HG03025 (cell line): ENCODE results near the gene MAML2.

Source experiments
- ATAC-seq: cut with Tn5 transposase; IDR thresholded peaks from one replicate; pipeline ENCODE4 v1.9.1; 2021; ENCODE audit warnings: mild to moderate bottlenecking, moderate library complexity; ENCODE audit not compliant: unreplicated experiment, low FRiP score

MAML2 gene

DNA sequence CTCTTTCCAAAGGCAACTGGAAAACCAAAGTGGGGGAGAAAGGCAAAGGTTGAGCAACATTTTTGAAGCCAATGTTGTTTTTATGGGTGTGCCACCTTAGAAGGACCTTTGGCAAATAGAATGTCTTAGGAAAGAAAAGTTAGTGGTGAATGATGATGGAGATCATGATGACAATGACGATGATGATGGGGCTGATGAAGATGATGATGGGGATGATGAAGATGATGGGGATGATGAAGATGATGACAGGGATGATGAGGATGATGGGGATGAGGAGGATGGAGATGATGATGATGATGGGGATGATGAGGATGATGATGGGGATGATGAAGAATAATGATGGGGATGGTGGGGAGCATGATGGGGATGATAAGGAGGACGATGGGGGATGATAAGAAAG lies 340.7 kb downstream of the MAML2 start:
- ATAC-seq: no peak

DNA sequence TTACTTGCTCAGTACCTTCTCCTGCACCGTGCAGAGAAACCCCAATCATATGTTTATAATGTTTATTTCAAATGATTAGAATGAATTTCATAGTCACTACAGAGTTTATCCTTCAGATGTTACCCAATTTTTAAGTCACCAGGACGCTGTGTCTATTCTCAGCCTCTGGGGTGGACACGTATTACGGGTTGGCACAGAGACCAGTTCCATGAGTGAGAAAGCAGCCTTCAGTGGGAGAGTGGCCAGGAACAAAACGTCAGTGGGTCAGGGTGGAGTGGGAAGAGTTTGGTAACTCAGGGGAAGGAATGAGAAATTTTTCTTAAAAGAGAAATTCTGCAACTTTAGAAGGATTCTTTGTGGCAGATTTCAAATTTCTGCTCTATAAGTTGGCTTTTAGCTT lies 342.0 kb downstream of the MAML2 start:
- ATAC-seq: no peak

DNA sequence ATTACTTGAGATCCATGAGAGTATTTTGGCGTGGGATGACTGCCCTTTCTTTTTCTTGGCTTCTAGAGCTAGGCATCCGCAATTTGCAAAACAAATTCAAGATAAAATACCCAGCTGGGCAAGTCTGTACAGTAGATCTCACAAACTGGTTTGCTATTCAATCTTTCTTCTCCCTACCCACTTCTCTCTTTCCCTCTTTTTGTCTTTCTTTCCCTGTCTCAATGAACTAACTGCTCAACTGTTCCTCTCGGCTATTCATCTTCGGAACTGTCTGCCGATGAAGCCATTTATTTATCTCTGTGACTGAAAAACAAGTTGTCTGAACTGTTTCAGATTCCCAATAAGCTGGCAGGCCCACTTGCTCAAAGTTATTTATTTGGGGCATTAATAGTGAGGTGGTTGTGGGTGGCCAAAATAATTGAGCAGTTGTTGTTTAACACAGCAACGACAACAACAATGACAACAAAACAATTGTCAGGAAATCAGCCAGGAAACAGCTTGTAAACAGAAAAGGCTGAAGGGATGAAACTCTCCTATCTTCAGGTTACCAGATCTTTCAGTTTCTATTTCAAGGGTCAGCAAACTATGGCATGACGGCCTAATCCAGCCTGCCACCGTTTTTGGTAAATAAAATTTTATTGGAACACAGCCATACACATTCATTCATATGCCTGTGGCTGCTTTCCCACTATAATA lies 343.1 kb downstream of the MAML2 start:
- ATAC-seq: no peak

DNA sequence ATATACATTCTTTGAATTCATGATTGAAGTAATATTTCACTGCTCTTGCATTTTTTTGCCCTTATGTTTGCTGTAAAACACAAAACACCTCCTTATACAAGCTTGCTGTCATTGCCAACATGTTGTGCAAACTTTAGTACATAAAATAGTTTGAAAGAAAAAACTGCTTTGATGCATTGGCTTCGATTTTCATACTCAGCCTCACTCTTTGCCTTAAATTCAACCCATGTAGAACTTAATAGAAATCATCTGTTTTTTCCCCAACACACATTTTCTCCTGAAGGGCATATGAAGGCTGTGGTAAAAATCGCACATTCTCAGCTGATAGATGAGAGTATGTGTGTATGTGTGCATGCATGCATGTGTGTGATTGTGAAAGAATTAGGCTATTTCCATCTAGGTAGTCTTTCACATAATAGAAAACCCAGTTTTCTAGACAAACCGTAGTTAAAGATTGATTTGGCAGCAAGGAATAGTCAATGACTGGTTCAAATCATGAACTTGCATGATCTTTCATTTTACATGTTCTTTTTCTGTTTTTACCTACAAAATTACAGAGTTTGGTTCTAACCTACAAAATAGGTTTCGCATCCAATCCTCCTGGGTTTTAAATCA lies 346.3 kb downstream of the MAML2 start:
- ATAC-seq: no peak

DNA sequence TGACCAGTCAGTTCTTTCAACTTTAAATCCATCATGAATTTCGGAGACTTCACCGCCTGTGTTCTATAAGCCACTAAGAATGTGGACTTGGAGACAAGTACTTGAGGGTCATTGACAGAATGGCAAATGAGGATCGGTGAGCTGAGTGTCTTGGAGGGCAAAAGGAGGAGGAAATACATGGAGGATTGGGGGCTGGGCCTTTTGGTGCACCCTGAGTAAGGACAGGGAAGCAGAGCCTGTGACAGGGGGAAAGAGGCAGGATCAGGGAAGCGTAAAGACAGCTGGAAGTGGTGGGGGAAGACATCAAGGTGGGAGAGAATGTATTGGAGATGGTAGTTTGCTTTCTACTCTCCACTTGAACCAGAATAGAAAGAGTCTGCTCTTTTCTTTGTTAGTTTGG lies 348.7 kb downstream of the MAML2 start:
- no peak for ATAC-seq

DNA sequence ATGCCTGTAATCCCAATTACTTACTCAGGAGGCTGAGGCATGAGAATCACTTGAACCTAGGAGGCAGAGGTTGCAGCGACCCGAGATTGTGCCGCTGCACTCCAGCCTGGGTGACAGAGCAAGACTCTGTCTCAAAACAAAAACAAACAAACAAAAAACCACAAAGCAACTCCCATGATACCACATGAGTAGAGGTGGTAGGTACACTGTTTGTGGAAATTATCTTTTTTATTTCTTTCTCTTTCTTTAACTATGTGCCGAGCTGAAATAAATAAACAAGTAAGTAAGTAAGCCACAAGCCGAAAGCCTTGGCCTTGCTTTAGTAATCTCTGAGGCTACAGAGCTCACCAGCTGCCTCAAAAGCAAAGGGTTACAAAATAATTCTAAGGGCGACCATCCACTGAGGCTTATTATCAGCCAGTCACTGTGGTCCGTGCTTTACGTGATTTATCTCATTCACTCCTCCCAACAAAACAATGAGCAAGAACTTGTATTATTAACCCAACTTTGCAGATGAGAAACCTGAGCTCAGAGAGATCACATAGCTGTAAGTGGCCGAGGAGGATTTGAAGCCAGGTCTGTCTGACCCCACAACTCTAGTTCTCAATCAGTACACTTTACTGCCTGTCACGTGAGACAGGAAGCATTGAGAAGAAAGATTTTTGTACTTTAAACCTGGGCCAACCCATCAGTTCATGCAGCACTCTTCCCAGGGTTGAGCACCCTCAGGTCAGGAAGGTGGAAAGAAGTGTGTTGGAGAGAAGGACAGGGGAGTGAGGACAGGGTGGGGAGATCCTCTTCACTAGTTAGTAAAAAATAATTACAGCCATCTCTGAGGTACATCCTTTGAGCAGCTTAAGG lies 349.3 kb downstream of the MAML2 start:
- ATAC-seq: no peak

DNA sequence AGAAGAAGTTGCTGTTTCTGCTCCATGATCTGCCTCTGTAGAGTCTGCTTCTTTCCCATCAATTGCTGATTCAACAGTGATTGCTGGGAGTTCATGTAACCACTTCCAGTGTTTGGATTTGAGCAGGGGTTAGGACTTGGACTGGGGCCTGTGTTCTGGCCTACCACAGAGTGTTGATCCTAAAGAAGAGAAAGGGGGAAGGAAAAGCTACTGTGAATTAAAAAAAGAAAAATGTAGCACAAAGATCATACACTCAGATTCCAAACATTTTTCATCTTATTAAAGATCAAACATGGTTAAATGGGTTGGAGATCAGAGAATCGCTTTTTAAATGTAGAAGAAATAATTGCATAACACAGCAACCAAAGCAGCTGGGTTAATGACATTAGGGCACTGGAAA lies 351.4 kb downstream of the MAML2 start:
- no peak for ATAC-seq

DNA sequence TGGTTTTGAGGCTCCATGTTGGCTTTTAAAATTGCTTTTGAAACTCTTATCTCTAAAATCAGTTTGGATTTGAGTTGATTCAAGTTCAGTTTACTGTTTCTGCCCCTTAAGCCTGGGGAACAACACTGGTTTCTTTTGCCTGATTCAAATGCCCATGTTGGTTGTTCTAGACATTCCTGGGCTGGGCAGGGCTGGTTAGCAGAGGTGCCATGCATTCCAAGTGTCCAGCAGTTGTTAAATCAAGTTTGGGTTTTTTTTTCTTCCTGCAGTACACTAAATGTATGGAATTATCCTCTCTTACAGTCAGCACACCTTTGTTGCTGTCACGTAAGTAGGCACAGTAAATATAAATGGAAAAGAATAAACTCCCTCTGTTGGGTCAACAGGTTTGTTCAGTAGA lies 351.9 kb downstream of the MAML2 start:
- ATAC-seq: no peak

DNA sequence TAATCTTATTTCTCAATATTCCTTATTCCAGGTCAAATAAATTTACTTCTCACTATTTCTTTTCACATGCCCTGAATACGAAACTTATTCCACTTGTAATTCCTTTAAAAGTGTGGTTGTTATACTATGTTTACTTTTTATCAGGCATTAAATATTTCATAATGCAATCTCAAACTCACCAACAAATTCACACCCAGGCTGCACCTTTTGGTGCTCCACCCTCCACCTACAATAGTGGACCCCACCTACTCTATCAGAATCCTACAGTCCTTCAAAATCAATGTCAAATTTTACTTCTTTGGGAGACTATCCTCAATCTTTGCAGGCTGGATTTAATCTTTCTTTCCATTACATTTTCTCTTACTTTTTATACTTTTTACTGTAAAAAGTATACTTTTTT lies 353.2 kb downstream of the MAML2 start:
- ATAC-seq: no peak

DNA sequence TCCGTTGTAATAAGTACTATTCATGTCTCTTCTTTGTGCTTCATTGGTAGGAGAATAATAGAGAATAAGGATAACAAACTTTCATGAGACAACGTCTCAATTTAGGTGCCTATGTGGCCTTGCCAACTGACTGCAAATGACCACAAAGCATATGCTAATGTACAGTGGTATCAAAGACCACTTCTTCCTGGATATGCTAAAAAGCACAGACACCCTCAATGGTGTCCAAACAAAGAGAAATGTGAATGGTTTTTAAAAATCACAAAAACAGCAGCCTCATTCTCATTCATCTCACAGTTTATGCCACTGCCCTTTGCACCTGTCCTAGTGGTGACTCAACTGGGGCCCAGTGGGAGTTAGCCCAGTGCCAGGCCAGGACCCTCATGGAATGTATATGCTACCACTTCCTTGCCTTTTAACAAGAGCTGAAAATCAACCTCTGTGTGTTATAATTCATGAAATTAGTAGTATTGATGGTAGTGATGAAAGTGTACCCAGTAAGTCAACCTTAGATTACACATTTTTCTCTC lies 353.9 kb downstream of the MAML2 start:
- ATAC-seq: no peak

DNA sequence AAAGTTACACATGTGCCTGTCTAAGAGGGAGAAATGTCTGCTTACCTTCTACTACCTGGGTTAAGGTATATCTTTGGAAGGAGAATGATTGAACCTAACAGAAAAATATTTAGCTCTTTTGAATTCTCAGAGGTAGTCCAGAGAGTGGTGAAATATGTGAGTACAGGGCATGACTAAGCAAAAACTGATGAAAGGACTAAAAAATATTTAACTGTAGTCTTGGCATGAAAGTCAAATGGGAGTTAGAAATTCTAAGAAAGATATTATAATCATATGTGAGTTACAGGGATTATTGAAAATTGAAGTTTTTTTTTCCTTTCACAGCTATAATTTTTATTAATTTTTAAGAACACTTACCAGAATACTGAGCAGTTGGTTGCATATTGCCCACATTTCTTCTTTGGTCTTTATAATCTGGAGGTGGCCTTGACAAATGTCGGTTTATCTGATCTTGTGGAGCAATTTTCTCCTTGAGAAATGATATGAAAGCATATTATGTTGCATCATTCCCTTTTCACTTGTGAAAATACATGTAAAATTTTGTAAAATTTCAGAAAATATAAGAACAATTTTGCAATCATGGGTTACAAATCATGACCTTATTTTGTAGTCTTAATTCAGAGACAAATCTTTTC lies 357.7 kb downstream of the MAML2 start:
- no peak for ATAC-seq

DNA sequence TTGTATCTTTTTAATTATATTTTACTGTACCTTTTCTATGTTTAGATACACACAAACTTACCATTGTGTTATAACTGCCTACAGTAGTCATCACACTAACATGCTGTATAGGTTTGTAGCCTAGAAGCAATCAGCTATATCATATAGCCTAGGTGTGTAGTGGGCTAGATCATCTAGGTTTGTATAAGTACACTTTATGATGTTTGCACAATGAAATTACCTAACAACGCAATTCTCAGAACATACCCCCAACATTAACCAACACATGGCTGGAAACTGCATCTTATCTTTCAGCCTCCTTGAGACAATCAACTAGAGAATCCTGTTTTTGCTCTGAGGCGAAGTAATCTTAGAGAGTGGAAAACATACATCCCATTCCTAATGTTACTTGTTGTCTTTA lies 358.9 kb downstream of the MAML2 start:
- no peak for ATAC-seq

DNA sequence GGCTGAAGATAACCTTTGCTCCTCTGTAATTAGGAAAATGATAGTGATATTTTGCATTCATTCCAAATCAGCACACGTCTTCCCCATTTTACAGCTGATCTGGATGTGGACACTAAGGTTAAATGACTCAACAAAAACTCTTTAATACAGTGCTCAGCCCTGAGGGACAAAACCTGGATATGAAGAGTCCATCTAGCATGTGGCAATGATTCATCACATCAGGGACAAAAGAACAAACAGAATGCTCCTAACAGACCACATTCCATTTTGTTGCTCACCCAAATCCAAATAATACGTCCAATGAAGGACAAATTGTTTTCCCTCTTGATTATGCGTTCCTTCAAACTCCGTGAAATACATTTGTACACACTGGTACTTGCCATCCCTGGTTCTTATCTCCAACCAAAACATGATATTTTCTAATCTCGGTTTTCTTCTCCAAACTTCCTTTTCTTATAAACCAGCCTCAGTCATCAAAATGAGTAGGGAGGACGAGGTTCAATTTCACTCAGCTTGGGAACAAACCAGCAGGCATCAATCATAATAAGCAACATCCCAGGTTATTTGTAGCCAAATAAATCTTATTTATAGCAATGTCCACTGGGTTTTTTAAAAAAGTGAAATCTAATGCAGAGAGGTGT lies 365.3 kb downstream of the MAML2 start:
- no peak for ATAC-seq

DNA sequence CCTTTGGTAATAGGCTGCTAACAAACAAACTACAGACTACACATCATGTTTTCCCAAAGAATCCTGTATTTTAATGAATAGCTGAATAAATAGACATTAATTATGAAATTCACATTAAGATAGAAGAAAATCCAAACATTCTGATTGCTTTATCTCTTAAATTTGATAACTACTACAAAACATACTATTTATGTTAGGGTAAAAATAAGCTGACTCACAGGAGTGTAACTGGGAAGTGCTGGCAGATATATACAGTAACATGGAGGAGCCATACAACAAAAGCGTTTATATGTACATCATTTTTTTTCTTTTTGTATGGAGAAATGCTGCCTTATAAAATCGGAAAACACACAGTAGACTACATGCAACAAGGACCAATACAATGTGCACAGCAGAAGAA lies 366.4 kb downstream of the MAML2 start:
- ATAC-seq: no peak

DNA sequence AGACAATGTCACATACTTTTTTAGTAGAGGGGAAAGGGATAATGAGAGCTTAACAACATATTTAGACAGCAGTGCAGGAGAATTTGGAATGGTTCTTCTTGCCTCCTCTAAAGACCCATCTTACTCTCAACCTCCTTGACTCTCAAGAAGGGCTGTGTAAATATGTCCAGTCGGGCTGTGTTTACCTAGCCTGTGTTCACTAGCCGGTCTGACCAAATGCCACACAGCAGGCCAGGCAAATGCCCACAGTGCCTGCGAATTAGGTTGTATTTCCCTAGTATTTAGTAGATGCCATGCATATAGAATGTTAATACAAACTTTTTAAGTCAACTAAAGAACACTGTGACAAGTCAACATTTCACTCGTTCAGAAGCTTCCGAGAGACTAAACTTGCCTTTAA lies 367.7 kb downstream of the MAML2 start:
- no peak for ATAC-seq

DNA sequence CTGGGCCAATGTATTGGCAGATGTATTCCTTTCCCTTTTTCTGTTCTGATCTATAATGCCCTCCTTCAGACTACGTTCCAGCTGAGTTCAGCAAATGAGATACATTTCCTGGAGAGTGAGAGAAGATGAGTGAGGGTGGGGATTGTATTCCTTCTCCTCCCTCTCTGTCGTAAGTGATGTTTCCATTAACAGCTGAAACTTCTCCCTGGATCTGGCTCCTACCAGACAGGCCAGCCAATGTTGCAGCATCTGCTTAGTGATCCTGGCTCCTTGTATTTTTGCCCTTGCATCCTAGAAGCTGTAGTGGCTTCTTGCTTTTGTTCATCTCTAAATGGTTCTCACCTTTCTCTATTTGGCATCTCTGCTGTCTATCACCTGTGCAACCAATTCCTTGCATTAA lies 370.9 kb downstream of the MAML2 start:
- no peak for ATAC-seq

DNA sequence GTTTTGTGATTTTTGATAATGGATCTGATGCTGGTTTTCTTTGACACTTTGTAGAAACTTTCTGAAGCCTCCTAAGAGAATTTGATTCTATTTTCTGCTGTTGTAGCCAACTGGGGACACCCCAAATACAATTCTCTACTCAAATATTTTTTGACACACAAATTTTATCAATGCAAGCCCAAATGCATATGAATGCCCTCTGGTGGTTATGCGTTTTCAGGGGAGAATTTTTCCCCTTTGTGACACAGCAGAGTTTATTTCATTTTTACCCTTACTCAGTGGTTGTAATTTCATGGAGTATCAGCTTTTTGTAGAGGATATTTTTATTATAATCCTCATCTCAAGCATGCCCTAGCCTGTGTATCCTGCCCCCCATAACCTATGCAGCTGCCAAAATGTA lies 374.4 kb downstream of the MAML2 start:
- ATAC-seq: no peak

DNA sequence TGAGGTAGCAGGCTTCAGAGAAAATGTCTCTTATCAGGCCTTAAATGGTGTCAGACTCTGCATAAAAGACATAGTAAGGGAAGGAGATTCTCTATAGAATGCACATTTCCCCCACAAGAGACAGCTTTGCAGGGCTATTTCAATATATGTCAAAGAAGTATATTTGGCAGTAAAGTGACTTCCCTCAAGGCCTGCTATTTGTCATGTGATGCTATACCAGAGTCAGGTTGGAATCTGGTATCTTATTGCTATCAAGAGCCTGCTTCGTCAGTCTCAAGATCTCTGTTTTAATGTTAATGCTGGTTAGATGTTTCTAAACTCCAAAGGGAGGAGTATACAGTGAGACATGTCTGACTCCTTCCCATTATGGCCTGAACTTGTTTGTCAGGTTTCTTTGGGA lies 378.7 kb downstream of the MAML2 start:
- ATAC-seq: no peak

DNA sequence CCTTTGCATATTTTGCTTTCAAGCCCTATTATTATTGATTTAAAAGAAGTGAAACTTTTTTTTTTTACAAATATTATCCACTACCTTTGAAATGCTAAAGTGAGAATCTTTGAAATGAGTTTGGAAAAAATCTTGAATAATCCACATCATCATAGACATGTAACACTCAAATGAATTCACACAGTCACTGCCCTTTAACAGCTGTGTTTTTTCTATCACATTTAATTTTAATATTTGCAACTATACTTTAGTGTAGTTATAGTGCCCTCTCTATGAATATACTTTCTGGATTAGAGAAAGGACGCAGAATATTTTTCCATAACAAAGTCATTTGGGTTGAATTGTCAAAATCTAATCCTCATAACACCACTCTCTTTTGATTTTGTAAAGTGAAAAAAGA lies 381.2 kb downstream of the MAML2 start:
- ATAC-seq: no peak

DNA sequence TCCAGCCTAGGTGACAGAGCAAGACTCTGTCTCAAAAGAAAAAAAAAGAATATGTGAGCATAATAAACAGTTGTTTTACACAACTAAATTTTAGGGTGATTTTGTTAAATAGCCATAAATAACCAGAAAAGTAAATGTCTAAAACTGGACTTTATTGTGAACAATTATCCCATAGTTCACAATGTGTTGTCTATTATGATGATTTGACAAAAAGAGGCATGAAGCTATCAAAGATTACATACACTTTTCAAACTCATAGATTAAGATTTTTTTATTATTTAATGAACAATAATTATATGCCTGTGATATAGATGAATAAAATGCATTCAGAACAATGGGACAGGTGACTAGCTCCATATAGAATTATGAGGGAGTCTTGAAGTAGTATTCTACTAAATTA lies 392.1 kb downstream of the MAML2 start:
- ATAC-seq: no peak

DNA sequence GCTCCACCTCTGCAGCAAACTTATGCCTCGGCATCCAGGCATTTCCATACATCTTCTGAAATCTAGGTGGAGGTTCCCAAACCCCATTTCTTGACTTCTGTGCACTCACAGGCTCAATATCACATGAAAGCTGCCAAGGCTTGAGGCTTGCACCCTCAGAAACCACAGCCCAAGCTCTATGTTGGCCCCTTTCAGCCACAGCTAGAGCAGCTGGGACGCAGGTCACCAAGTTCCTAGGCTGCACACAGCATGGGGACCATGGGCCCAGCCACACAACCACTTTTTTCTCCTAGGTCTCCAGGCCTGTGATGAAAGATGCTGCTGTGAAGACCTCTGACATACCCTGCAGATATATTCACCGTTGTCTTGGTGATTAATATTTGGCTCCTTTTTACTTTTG lies 394.4 kb downstream of the MAML2 start:
- no peak for ATAC-seq
